Measurements from ENCODE around the gene TIMP2. TPM values are rescaled to one million over a fixed set of nuclear protein-coding genes. Genes with fewer than 3 reads are reported as not detected.

Gene TIMP2
- total and polyA plus RNA-seq, 2 donors (not counting 3 experiments of a cell fraction or from before 2014, with no cell fraction given), result 138 to 318 TPM

GRCh38 chr17:78905116-78905515 is 20.1 kb downstream of the TIMP2 start:
- no peak for TF ChIP-seq POLR2A (IDR thresholded peaks at IDR 0.05; ENCODE audit: low read depth, low read length)
- no peak overlapping the region for H3K4me2 ChIP-seq (ENCODE audit: insufficient read depth, low read length)
- no peaks in the 10 kb centered on the region for H3K27me3 ChIP-seq (ENCODE audit: control insufficient read depth in 2 of 2, insufficient read depth in 2 of 2, low read length in 2 of 2)
- peaks cover 6 to 19% of the 10 kb centered on the region in 2 experiments for H3K36me3 ChIP-seq (ENCODE audit: control insufficient read depth in 2 of 2, extremely low read depth in 1 of 2, insufficient read depth in 2 of 2, low read length in 2 of 2)
- H3K9me1 ChIP-seq (replicated peaks; ENCODE audit: control insufficient read depth, extremely low read depth, insufficient read depth, low read length), result no peaks in the 10 kb centered on the region
- ChIA-PET POLR2A (no interaction called here), CTCF (interaction anchor here (0.5 to 3.1 kb wide), 3 partner anchors 9 to 712 kb away, joined by 3 to 12 read pairs (median 3); no protein-coding TSS in a partner anchor)
- H3K27ac ChIP-seq (ENCODE audit: insufficient read depth, low read depth, low read length), result no peak overlapping the region
- H3K4me3 ChIP-seq (replicated peaks in 1 of 3; ENCODE audit: insufficient read depth in 1 of 3, low read depth in 1 of 3, low read length in 3 of 3), result no peak overlapping the region
- H4K20me1 ChIP-seq (replicated peaks; ENCODE audit: control insufficient read depth, extremely low read depth, insufficient read depth, low read length), result no peaks in the 10 kb centered on the region
- FAIRE-seq (no peak), DNase-seq (ENCODE audit: low read depth, low spot score) (no peak)
- H3K9me3 ChIP-seq (replicated peaks; ENCODE audit: control insufficient read depth, insufficient read depth, low read length), result no peaks in the 10 kb centered on the region
- intact Hi-C loops (cut with micrococcal nuclease), result no loop called here
- no peak overlapping the region for H3K9ac ChIP-seq (replicated peaks; ENCODE audit: extremely low read depth, insufficient read depth, low read length)
- no peaks in the 10 kb centered on the region for H3K4me1 ChIP-seq (ENCODE audit: control insufficient read depth, extremely low read depth, insufficient read depth, low read length)
- H2AFZ ChIP-seq (ENCODE audit: low read depth, low read length), result no peak overlapping the region
- no TSS peak for BruUV-seq (replicated peaks)
- peaks cover 21% of the 10 kb centered on the region for H3K79me2 ChIP-seq (ENCODE audit: control insufficient read depth, insufficient read depth, low read length)
- dilution Hi-C loops (cut with MboI; ENCODE audit: extremely low pct_ligation_motif_present, low sequenced_read_pairs), result no loop called here

GRCh38 chr17:78904371-78904770 is 20.8 kb downstream of the TIMP2 start:
- ChIA-PET POLR2A (no interaction called here), CTCF (interaction anchor here (1.2 to 3.1 kb wide), 2 partner anchors 9 to 67 kb away, joined by 3 to 12 read pairs; no protein-coding TSS in a partner anchor)
- no peak overlapping the region for H3K27ac ChIP-seq (ENCODE audit: insufficient read depth, low read depth, low read length)
- BruUV-seq (replicated peaks), result no TSS peak
- intact Hi-C loops (cut with micrococcal nuclease), result no loop called here
- H3K79me2 ChIP-seq (ENCODE audit: control insufficient read depth, insufficient read depth, low read length), result peaks cover 19% of the 10 kb centered on the region
- H3K4me1 ChIP-seq (ENCODE audit: control insufficient read depth, extremely low read depth, insufficient read depth, low read length), result no peaks in the 10 kb centered on the region
- no peak for DNase-seq (ENCODE audit: low read depth, low spot score)
- no peak overlapping the region for H2AFZ ChIP-seq (ENCODE audit: low read depth, low read length)
- H3K27me3 ChIP-seq (ENCODE audit: control insufficient read depth in 2 of 2, insufficient read depth in 2 of 2, low read length in 2 of 2), result no peaks in the 10 kb centered on the region
- peaks cover 6 to 19% of the 10 kb centered on the region in 2 experiments for H3K36me3 ChIP-seq (ENCODE audit: control insufficient read depth in 2 of 2, extremely low read depth in 1 of 2, insufficient read depth in 2 of 2, low read length in 2 of 2)
- no peak for FAIRE-seq
- H3K9ac ChIP-seq (replicated peaks; ENCODE audit: extremely low read depth, insufficient read depth, low read length), result no peak overlapping the region
- no peaks in the 10 kb centered on the region for H3K9me3 ChIP-seq (replicated peaks; ENCODE audit: control insufficient read depth, insufficient read depth, low read length)
- dilution Hi-C loops (cut with MboI; ENCODE audit: extremely low pct_ligation_motif_present, low sequenced_read_pairs), result no loop called here
- no peak overlapping the region for H3K4me3 ChIP-seq (replicated peaks in 1 of 3; ENCODE audit: insufficient read depth in 1 of 3, low read depth in 1 of 3, low read length in 3 of 3)
- H4K20me1 ChIP-seq (replicated peaks; ENCODE audit: control insufficient read depth, extremely low read depth, insufficient read depth, low read length), result no peaks in the 10 kb centered on the region
- no peaks in the 10 kb centered on the region for H3K9me1 ChIP-seq (replicated peaks; ENCODE audit: control insufficient read depth, extremely low read depth, insufficient read depth, low read length)
- no peak for TF ChIP-seq FOS (IDR thresholded peaks at IDR 0.05; ENCODE audit: borderline replicate concordance, insufficient read depth, low read length)
- no peak for TF ChIP-seq EZH2 (IDR thresholded peaks at IDR 0.05; ENCODE audit: borderline replicate concordance, low read depth, low read length, severe bottlenecking)
- no peak for TF ChIP-seq CTCF (IDR thresholded peaks at IDR 0.05; ENCODE audit: extremely low read depth in 1 of 2, insufficient read depth in 1 of 2, low read depth in 1 of 2, low read length in 2 of 2)
- TF ChIP-seq POLR2A (IDR thresholded peaks at IDR 0.05; ENCODE audit: low read depth, low read length), result no peak
- TF ChIP-seq GATA2 (IDR thresholded peaks at IDR 0.05; ENCODE audit: insufficient read depth, insufficient read length, low read depth, low read length), result no peak
- no peak for TF ChIP-seq MYC (IDR thresholded peaks at IDR 0.05; ENCODE audit: low read depth, low read length)
- TF ChIP-seq MAX (IDR thresholded peaks at IDR 0.05; ENCODE audit: insufficient read depth, insufficient read length), result no peak
- H3K4me2 ChIP-seq (ENCODE audit: insufficient read depth, low read length), result no peak overlapping the region
